ENCODE results near the gene MIP.

DNA sequence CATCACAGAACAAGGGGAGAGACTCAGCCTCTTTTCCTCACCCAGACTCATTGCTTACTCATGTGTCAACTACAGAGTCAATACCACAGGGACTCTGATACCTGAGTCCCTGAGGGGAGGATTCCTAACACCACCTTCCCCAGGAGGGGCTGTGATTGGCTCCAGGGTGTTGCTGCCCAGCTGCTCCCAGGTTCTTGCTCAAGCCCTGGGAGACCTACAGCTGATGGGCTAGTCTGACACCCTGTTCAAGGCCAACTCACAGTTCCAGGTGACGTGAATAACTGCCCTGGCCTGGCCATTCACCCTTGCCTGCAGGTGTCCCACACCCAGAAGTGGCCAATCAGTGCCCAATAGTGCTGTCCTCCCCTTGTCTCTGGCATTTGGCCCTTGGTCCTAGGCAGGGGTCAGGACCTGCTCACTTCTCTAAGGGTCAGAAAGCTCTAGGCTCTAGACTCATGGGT lies 22.5 kb upstream of the MIP start:
- TF ChIP-seq, protein P1, sequence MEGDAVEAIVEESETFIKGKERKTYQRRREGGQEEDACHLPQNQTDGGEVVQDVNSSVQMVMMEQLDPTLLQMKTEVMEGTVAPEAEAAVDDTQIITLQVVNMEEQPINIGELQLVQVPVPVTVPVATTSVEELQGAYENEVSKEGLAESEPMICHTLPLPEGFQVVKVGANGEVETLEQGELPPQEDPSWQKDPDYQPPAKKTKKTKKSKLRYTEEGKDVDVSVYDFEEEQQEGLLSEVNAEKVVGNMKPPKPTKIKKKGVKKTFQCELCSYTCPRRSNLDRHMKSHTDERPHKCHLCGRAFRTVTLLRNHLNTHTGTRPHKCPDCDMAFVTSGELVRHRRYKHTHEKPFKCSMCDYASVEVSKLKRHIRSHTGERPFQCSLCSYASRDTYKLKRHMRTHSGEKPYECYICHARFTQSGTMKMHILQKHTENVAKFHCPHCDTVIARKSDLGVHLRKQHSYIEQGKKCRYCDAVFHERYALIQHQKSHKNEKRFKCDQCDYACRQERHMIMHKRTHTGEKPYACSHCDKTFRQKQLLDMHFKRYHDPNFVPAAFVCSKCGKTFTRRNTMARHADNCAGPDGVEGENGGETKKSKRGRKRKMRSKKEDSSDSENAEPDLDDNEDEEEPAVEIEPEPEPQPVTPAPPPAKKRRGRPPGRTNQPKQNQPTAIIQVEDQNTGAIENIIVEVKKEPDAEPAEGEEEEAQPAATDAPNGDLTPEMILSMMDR (IDR thresholded peaks at IDR 0.05; ENCODE audit: extremely low read depth in 1 of 2, insufficient read depth in 1 of 2, low read depth in 1 of 2, low read length in 2 of 2), result no peak
- TF ChIP-seq POLR2AphosphoS5 (IDR thresholded peaks at IDR 0.05; ENCODE audit: insufficient read depth, low read depth, low read length) (no peak), EZH2 (IDR thresholded peaks at IDR 0.05; ENCODE audit: borderline replicate concordance, low read depth, low read length, severe bottlenecking) (no peak), JUN (IDR thresholded peaks at IDR 0.05; ENCODE audit: borderline replicate concordance, insufficient read depth, insufficient read length, low read depth) (no peak)
